Raji (cell line): ENCODE data around the gene ADGRG6.

ENCODE experiments used
- POLR2A ChIP-seq: IDR thresholded peaks from 2 replicates; pipeline ENCODE4 v1.6.1; 2011; ENCODE audit warnings: low read depth, low read length, control low read depth; ENCODE audit not compliant: insufficient read depth

Gene ADGRG6

DNA sequence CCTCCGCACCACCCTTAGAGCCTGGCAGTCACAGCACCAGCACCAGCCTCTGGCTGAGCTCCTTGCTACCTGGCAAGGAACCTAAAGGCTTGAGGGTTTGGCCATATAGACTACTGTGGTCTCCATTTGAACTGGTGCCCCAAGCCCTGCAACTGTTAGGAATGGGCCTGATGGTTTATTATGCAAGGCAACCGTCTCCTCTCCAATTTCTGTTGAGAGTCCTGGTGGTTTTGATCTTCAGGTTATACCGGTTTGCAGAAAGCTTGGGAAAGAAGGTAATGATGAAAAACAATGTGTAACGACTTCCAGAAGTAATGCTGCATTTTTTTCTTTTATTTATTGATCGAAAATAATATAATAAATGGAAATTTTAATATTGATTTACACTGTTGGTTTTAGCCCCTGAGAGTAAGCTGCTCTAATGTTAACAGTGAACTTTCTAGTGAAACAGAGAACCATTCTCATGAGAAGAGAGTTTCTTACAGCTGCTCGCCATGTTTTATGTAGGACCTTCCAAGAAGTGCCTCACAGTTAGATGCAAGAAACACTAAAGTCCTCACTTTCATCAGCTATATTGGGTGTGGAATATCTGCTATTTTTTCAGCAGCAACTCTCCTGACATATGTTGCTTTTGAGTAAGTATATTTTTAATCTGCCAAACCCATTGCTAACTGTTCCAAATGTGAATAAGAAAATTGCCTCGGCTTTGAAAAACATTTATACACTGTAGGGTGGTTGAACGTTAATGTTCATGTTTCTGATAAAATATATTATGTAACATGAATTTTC lies 112.8 kb downstream of the ADGRG6 start:
- TF ChIP-seq POLR2A, result no peak

DNA sequence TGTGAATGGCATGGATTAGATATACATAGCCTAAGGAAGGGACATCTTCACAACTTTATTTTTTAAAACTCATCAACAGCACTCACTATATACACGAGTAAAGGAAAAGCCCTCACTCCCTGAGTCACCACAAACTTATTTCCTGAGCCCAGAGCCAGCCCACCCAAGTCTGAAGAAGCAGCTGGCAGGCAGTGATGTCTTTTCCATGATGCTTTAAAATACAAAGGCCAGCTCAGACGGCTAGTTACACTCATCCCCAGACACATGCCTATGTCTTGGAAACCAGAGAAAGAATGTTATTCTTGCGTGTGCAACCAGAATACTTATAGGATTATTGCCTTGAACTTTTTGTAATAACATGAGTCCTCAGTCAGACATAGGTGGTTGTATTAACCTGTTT lies 114.4 kb downstream of the ADGRG6 start:
- no peak for TF ChIP-seq POLR2A

GRCh38 chr6:142416686-142417085 lies 114.9 kb downstream of the ADGRG6 start:
- TF ChIP-seq POLR2A, result no peak

GRCh38 chr6:142417331-142417750 lies 115.5 kb downstream of the ADGRG6 start:
- TF ChIP-seq POLR2A, result no peak

DNA sequence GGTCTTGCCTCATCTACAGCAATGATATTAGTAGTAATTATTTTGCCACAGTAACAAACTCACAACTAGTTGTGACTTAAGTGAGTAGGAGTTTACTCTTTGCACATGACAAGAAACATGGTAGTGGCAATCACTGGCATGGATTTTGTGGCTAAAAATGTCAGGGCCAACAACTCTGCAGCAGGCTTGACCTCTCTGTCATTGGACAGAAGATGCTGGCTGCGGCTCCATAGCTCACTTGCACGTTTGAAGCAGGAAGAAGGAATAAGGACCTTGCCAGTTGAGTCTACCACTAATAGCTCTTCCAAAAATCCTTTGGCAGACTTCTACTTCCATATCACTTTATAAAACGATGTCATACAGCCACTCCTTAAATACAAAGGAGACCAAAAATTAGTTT lies 117.3 kb downstream of the ADGRG6 start:
- no peak for TF ChIP-seq POLR2A

DNA sequence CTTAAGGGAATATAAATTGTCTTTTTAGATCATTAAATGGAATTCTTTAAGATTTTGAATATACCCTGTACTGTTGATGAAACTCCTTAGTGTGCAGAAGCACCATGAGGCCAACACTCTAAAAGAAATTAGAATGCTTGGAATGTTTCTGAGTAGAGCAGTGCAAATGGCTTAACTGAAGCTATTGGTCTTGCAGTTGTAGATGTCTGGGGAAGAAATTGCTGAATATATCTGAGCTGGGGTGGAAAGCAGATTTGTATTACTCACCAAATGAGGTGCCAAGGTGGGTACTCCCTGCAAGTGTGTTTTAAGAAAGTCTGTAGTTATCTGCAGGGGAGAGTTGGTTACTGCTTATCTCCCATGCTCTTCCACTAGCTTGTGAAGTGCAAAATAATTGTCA lies 119.0 kb downstream of the ADGRG6 start:
- TF ChIP-seq POLR2A, result no peak

- no peak for TF ChIP-seq POLR2A
Observed at GRCh38 chr6:142421285-142422117, 119.7 kb downstream of the ADGRG6 start.

DNA sequence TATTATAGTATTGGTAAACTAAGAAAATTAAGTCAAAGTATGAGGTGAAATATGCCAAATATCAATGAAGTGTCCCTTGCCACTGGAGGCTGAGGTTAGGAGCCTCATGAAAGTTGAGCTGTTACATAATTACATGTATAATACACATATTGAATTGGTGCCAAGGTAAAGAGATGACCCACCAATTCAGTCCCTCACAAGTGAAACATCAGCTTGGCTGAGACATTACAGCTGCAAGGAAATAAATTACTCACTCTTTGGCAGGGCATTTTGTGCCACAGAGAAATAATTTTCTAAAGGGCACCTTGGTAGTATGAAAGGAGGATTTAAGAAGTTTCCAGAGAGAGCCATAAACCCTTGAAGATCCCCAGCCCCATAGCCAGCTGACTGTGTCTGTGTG lies 127.4 kb downstream of the ADGRG6 start:
- TF ChIP-seq POLR2A, result no peak

DNA sequence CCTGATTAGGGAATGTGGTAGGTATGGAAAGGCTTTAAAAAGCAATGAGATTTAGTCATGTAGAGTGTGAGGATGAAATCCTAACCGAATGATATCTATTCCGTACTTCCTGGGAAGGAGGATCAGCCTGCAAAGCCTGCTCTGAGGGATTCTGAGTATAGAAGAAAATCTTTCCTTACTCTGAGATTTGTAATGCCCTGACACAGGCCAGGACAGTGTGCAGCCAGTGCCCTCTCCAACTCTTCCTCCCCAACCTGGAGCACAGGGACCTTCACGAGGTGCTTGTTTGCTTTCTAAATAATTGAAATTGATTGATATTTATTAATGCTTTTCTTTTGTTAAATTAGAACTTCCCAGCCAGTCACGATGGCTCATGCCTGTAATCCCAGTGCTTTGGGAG lies 131.6 kb downstream of the ADGRG6 start:
- no peak for TF ChIP-seq POLR2A

- TF ChIP-seq POLR2A, result no peak
Observed at GRCh38 chr6:142438898-142439297, 137.1 kb downstream of the ADGRG6 start.

DNA sequence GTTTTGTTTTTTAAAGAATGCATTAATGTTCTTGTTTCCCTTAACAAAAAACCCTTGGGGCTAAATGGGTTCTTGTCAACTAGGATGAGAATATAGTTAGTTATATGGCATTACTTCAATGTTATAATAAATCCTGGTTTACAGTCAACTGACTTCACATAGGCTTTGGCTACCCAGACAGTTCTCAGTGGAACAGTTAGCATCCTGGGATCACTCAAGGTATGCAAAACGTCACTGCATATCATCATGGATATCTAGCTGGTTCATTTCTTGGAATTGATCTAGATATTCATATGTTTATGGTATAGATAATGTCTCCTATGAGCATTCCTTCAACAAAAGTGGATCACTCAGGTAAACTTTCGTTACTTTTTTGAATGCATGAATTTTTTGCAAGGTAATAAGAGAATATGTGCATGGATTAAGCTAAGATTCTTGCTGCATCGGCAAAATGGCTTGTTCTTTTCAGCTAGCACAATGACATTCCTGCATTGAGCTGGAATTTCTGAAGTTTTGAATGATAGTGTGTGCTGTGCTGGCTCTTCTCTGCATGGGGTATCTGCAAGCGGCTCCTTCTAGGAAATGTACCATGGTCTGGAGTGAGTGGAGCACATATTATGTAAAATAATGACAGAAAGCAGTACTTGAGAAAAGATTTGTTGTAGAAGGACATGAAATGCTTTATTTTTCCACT lies 138.9 kb downstream of the ADGRG6 start:
- TF ChIP-seq POLR2A, result no peak

GRCh38 chr6:142441716-142442115 lies 139.9 kb downstream of the ADGRG6 start:
- TF ChIP-seq POLR2A, result no peak

- TF ChIP-seq POLR2A, result no peak
Observed at GRCh38 chr6:142443102-142443501, 141.3 kb downstream of the ADGRG6 start.

- TF ChIP-seq POLR2A, result no peak
Observed at GRCh38 chr6:142443532-142443931, 141.7 kb downstream of the ADGRG6 start.

- TF ChIP-seq POLR2A, result no peak
Observed at GRCh38 chr6:142444376-142444775, 142.6 kb downstream of the ADGRG6 start.
